GM12878 (cell line): ENCODE data around the gene SNX30. TPM values are rescaled to one million over a fixed set of nuclear protein-coding genes. Genes with fewer than 3 reads are reported as not detected.

Source experiments
- ATAC-seq: fragments of 200-7000 bp; cut with Tn5 transposase; 3 replicates; pipeline ENCODE4 v1.9.1; 2020; ENCODE audit warnings: mild to moderate bottlenecking, moderate library complexity
- BruUV-seq: library from RNA; stranded (reverse); fragments of 400-500 nt; replicated peaks from 2 replicates; lab custom pipeline; 2021; lab: Mats Ljungman, UMichigan
- CTCF ChIA-PET: fragments of 300-600 bp; sonication (Branson Sonifier 250); formaldehyde crosslinking; extraction: SDS; loops from one replicate; lab custom pipeline; 2021; ENCODE audit warnings: inconsistent platforms; lab: Yijun Ruan, JAX
- POLR2A ChIA-PET: fragments of 350-600 bp; formaldehyde crosslinking; extraction: SDS; loops from one replicate; lab custom pipeline; 2021; ENCODE audit warnings: inconsistent platforms; lab: Charles Lee
- RAD21 ChIA-PET: fragments of 300-600 bp; sonication (Branson Sonifier 250); formaldehyde crosslinking; loops from one replicate; lab custom pipeline; 2023; ENCODE audit warnings: antibody characterized with exemption; ENCODE audit not compliant: unreplicated experiment; lab: Charles Lee
- SMC1A ChIA-PET: fragments of 300-600 bp; sonication (Branson Sonifier 250); formaldehyde crosslinking; loops from one replicate; lab custom pipeline; 2023; ENCODE audit not compliant: unreplicated experiment, uncharacterized antibody; lab: Charles Lee
- DNase-seq: peaks from one replicate; pipeline ENCODE4 v3.0.0-alpha.2; 2011; ENCODE audit warnings: low read depth, low spot score
- FAIRE-seq: peaks from 3 replicates; lab custom pipeline; 2011; peaks lifted over from hg19 to GRCh38; lab: Jason Lieb, UNC
- H2AFZ ChIP-seq: 2 replicates; pipeline ENCODE4 v1.6.0; 2011; ENCODE audit warnings: low read depth, low read length, control low read depth; ENCODE audit not compliant: control insufficient read depth
- H3K27ac ChIP-seq: 2 replicates; pipeline ENCODE4 v1.5.1; 2011; ENCODE audit warnings: control low read depth; ENCODE audit not compliant: control insufficient read depth, insufficient read depth
- H3K27me3 ChIP-seq, 2 experiments: replicated peaks in 1 of 2; 2 replicates each; pipeline versions ENCODE4 v1.6.0 to v1.6.1; 2011; ENCODE audit warnings: low read length in 1 of 2; ENCODE audit not compliant: control insufficient read depth in 2 of 2, insufficient read depth in 2 of 2
- H3K36me3 ChIP-seq, 2 experiments: 2 replicates each; pipeline ENCODE4 v1.5.1; 2011; ENCODE audit warnings: low read length in 1 of 2; ENCODE audit not compliant: control insufficient read depth in 2 of 2, insufficient read depth in 2 of 2
- H3K4me1 ChIP-seq: 2 replicates; pipeline ENCODE4 v1.6.1; 2011; ENCODE audit warnings: mild to moderate bottlenecking, low read length, moderate library complexity, mixed read lengths; ENCODE audit not compliant: control insufficient read depth, insufficient read depth
- H3K4me2 ChIP-seq: 2 replicates; pipeline ENCODE4 v1.6.0; 2011; ENCODE audit warnings: control low read depth; ENCODE audit not compliant: control insufficient read depth, insufficient read depth
- H3K4me3 ChIP-seq: fragments of 200-600 bp; sonication (generic); 2 replicates; pipeline ENCODE4 v1.5.1; 2016
- H3K79me2 ChIP-seq: 2 replicates; pipeline ENCODE4 v1.6.0; 2011; ENCODE audit warnings: low read length; ENCODE audit not compliant: control insufficient read depth, insufficient read depth
- H3K9ac ChIP-seq: 2 replicates; pipeline ENCODE4 v1.8.0; 2011; ENCODE audit warnings: low read length, control low read depth, mixed read lengths; ENCODE audit not compliant: control insufficient read depth, insufficient read depth
- H3K9me3 ChIP-seq: replicated peaks from 3 replicates; pipeline ENCODE4 v1.5.1; 2011; ENCODE audit warnings: mild to moderate bottlenecking, low read length; ENCODE audit not compliant: control insufficient read depth, insufficient read depth
- H4K20me1 ChIP-seq: 2 replicates; pipeline ENCODE4 v1.6.0; 2011; ENCODE audit not compliant: control insufficient read depth, insufficient read depth
- EZH2 ChIP-seq: IDR thresholded peaks from 2 replicates; pipeline ENCODE4 v1.6.1; 2012; ENCODE audit warnings: low read depth, mild to moderate bottlenecking, control low read depth, inconsistent platforms, low read length, borderline replicate concordance; ENCODE audit not compliant: control insufficient read depth
- HDAC2 ChIP-seq: fragments of 200-600 bp; sonication (generic); IDR thresholded peaks from 2 replicates; pipeline ENCODE4 v1.6.1; 2017
- IRF4 ChIP-seq: IDR thresholded peaks from 2 replicates; pipeline ENCODE4 v1.6.1; 2011; ENCODE audit warnings: low read depth, low read length
- KLF5 ChIP-seq: fragments of 450-650 bp; IDR thresholded peaks from 2 replicates; pipeline ENCODE4 v1.6.1; 2014; ENCODE audit warnings: mild to moderate bottlenecking; ENCODE audit not compliant: partially characterized antibody
- MAX ChIP-seq: IDR thresholded peaks from 2 replicates; pipeline ENCODE4 v1.6.1; 2012; ENCODE audit warnings: low read depth, low read length, improper control_type of control experiment
- MLLT1 ChIP-seq: fragments of 450-650 bp; IDR thresholded peaks from 2 replicates; pipeline ENCODE4 v1.6.1; 2016; ENCODE audit warnings: mild to moderate bottlenecking
- MTA3 ChIP-seq: IDR thresholded peaks from 2 replicates; pipeline ENCODE4 v1.6.1; 2012; ENCODE audit warnings: low read length, inconsistent platforms, borderline replicate concordance
- NRF1 ChIP-seq: conservative IDR thresholded peaks from 2 replicates; pipeline ENCODE4 v1.6.1; 2011; ENCODE audit warnings: mild to moderate bottlenecking, low read depth, low read length, improper control_type of control experiment
- POLR2AphosphoS5 ChIP-seq: IDR thresholded peaks from 2 replicates; pipeline ENCODE4 v1.6.1; 2011; ENCODE audit warnings: mild to moderate bottlenecking, low read length, inconsistent platforms
- SMC3 ChIP-seq: IDR thresholded peaks from 2 replicates; pipeline ENCODE4 v1.6.1; 2011; ENCODE audit warnings: low read length, improper control_type of control experiment, borderline replicate concordance
- STAT3 ChIP-seq: IDR thresholded peaks from 2 replicates; pipeline ENCODE4 v1.6.1; 2011; ENCODE audit warnings: low read depth, low read length, improper control_type of control experiment
- TAF1 ChIP-seq: IDR thresholded peaks from 2 replicates; pipeline ENCODE4 v1.6.1; 2011; ENCODE audit warnings: mild to moderate bottlenecking, low read depth, low read length, borderline replicate concordance
- ZBTB11 ChIP-seq: fragments of 450-650 bp; formaldehyde crosslinking; IDR thresholded peaks from 2 replicates; pipeline ENCODE4 v1.5.0; 2022; ENCODE audit warnings: mild to moderate bottlenecking, missing genetic modification characterization
- WGBS: methylation state at CpG from one replicate; pipeline ENCODE4 v1.1.6; 2016; ENCODE audit warnings: low lambda C conversion rate; ENCODE audit not compliant: insufficient replicate concordance, insufficient coverage; ENCODE audit errors: missing lambda C conversion rate; 5-methylcytosine and 5-hydroxymethylcytosine counted together
- in situ Hi-C: fragments of 300-500 bp; cut with MboI; formaldehyde crosslinking; loops from 9 replicates; pipeline ENCODE4 v1.14.3; 2018; ENCODE audit warnings: mixed read lengths
- intact Hi-C: fragments of 100-400 bp; cut with micrococcal nuclease; formaldehyde crosslinking; loops from one replicate; pipeline ENCODE4 v1.14.2; 2022; ENCODE audit not compliant: unreplicated experiment
- polyA plus RNA-seq, 11 experiments: library from polyadenylated mRNA; depleted of rRNA in 4 of 11; unstranded in 6 of 11; stranded (reverse) in 5 of 11; fragments of >200 nt; fragmentation: Nextera tagmentation in 4 of 11; fragmentation: Illumina TruSeq in 1 of 11; extraction: Ambion mirVana in 4 of 11; extraction: Trizol in 1 of 11; gene quantifications; 1 replicate in 1 of 11; 2 replicates in 10 of 11; pipeline versions ENCODE4 v1.2.1 to v1.2.3, GENCODE V29; 2011 to 2016; ENCODE audit warnings: inconsistent platforms in 2 of 11, missing spikeins in 2 of 11, low read depth in 1 of 11
- total RNA-seq, 4 experiments: library from RNA; depleted of rRNA in 3 of 4; stranded (reverse); fragments of >200 nt in 3 of 4; fragmentation: Illumina TruSeq in 1 of 4; extraction: Trizol in 1 of 4; gene quantifications; 2 replicates each; pipeline versions ENCODE4 v1.2.1 to v1.2.3, GENCODE V29; 2013 to 2021
- TF ChIP-seq, protein P1 (sequence below): fragments of 150-350 bp; IDR thresholded peaks from 2 replicates; pipeline ENCODE4 v1.6.1; 2014; ENCODE audit warnings: mild to moderate bottlenecking, low read depth, low read length
- TF ChIP-seq, protein P2 (sequence below): fragments of 150-350 bp; IDR thresholded peaks from 2 replicates; pipeline ENCODE4 v1.6.1; 2016; ENCODE audit warnings: low read depth, low read length

The SNX30 gene
- total and polyA plus RNA-seq, 10 of the 15 experiments (the other 5 are each of a cell fraction or from before 2014, with no cell fraction given) = 0.53 to 4.0 (median 1.5) TPM

- H3K36me3 ChIP-seq = no peaks in the 10 kb centered on the region
- CTCF ChIA-PET = interaction anchor here (1.2 kb wide), 1 partner anchor 9 kb away, joined by 3 read pairs; no protein-coding TSS in a partner anchor
- in situ Hi-C loops (no loop called here), intact Hi-C loops (no loop called here)
- FAIRE-seq (no peak), ATAC-seq (no peak), DNase-seq (no peak)
- no peak overlapping the region for H3K9ac ChIP-seq
- SMC1A ChIA-PET = interaction anchor here (0.6 kb wide), 1 partner anchor 9 kb away, joined by 3 read pairs; no protein-coding TSS in a partner anchor
- H3K4me1 ChIP-seq = peaks cover 19% of the 10 kb centered on the region
- no peaks in the 10 kb centered on the region for H3K79me2 ChIP-seq
- RAD21 ChIA-PET = no interaction called here
- POLR2A ChIA-PET = no interaction called here
- H3K27me3 ChIP-seq = peaks cover 0 to 1% of the 10 kb centered on the region in 2 experiments; a peak in 1 of 4 replicates
- H3K27ac ChIP-seq = no peak overlapping the region
- 84% methylated on average over 3 of the region's 3 CpGs for WGBS
- no peaks in the 10 kb centered on the region; the same call in 1 of the 2 replicates for H4K20me1 ChIP-seq
- no peak overlapping the region for H3K4me2 ChIP-seq
- no peak overlapping the region for H2AFZ ChIP-seq
- no peak overlapping the region for H3K4me3 ChIP-seq
- no TSS peak for BruUV-seq
- H3K9me3 ChIP-seq = no peaks in the 10 kb centered on the region
- no peak for TF ChIP-seq HDAC2
- TF ChIP-seq, protein P1, sequence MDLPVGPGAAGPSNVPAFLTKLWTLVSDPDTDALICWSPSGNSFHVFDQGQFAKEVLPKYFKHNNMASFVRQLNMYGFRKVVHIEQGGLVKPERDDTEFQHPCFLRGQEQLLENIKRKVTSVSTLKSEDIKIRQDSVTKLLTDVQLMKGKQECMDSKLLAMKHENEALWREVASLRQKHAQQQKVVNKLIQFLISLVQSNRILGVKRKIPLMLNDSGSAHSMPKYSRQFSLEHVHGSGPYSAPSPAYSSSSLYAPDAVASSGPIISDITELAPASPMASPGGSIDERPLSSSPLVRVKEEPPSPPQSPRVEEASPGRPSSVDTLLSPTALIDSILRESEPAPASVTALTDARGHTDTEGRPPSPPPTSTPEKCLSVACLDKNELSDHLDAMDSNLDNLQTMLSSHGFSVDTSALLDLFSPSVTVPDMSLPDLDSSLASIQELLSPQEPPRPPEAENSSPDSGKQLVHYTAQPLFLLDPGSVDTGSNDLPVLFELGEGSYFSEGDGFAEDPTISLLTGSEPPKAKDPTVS = no peak
- TF ChIP-seq NRF1 = no peak
- TF ChIP-seq, protein P2, sequence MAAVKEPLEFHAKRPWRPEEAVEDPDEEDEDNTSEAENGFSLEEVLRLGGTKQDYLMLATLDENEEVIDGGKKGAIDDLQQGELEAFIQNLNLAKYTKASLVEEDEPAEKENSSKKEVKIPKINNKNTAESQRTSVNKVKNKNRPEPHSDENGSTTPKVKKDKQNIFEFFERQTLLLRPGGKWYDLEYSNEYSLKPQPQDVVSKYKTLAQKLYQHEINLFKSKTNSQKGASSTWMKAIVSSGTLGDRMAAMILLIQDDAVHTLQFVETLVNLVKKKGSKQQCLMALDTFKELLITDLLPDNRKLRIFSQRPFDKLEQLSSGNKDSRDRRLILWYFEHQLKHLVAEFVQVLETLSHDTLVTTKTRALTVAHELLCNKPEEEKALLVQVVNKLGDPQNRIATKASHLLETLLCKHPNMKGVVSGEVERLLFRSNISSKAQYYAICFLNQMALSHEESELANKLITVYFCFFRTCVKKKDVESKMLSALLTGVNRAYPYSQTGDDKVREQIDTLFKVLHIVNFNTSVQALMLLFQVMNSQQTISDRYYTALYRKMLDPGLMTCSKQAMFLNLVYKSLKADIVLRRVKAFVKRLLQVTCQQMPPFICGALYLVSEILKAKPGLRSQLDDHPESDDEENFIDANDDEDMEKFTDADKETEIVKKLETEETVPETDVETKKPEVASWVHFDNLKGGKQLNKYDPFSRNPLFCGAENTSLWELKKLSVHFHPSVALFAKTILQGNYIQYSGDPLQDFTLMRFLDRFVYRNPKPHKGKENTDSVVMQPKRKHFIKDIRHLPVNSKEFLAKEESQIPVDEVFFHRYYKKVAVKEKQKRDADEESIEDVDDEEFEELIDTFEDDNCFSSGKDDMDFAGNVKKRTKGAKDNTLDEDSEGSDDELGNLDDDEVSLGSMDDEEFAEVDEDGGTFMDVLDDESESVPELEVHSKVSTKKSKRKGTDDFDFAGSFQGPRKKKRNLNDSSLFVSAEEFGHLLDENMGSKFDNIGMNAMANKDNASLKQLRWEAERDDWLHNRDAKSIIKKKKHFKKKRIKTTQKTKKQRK = no peak
- TF ChIP-seq MLLT1 = no peak
- TF ChIP-seq TAF1 = no peak
- TF ChIP-seq EZH2 = no peak
- TF ChIP-seq MTA3 = no peak
- TF ChIP-seq MAX = no peak
- TF ChIP-seq SMC3 = no peak
- no peak for TF ChIP-seq KLF5
- no peak for TF ChIP-seq STAT3
- TF ChIP-seq IRF4 = no peak
- no peak for TF ChIP-seq ZBTB11
- no peak for TF ChIP-seq POLR2AphosphoS5
These were observed 37.4 kb downstream of the SNX30 start for GRCh38 chr9:112787978-112788377.
